Measurements from ENCODE around the gene IL10RA. TPM values are rescaled to one million over a fixed set of nuclear protein-coding genes. Genes with fewer than 3 reads are reported as not detected.

IL10RA gene
- total and polyA plus RNA-seq, 2 of the 4 experiments (the other 2 are of a cell fraction) = 0.12 TPM; not detected in 1

DNA sequence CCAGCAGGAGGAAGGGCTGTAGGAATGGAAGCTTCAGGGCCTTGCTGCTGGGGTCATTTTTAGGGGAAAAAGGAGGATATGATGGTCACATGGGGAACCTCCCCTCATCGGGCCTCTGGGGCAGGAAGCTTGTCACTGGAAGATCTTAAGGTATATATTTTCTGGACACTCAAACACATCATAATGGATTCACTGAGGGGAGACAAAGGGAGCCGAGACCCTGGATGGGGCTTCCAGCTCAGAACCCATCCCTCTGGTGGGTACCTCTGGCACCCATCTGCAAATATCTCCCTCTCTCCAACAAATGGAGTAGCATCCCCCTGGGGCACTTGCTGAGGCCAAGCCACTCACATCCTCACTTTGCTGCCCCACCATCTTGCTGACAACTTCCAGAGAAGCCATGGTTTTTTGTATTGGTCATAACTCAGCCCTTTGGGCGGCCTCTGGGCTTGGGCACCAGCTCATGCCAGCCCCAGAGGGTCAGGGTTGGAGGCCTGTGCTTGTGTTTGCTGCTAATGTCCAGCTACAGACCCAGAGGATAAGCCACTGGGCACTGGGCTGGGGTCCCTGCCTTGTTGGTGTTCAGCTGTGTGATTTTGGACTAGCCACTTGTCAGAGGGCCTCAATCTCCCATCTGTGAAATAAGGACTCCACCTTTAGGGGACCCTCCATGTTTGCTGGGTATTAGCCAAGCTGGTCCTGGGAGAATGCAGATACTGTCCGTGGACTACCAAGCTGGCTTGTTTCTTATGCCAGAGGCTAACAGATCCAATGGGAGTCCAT lies 14.1 kb downstream of the IL10RA start:
- H3K4me3 ChIP-seq (ENCODE audit: insufficient read depth, low read depth, low read length) = no peak overlapping the region
- H4K5ac ChIP-seq (ENCODE audit: low read depth, low read length) = no peak overlapping the region
- TF ChIP-seq MAZ (IDR thresholded peaks at IDR 0.05; ENCODE audit: borderline replicate concordance, low read depth, low read length) (no peak), USF2 (IDR thresholded peaks at IDR 0.05; ENCODE audit: low read depth, low read length) (no peak), CHD1 (IDR thresholded peaks at IDR 0.05; ENCODE audit: low read depth, low read length) (no peak), RCOR1 (IDR thresholded peaks at IDR 0.05; ENCODE audit: insufficient replicate concordance, low read length) (no peak), MAFK (IDR thresholded peaks at IDR 0.05; ENCODE audit: low read depth, low read length) (no peak), FOS (IDR thresholded peaks at IDR 0.05; ENCODE audit: low read depth, low read length) (no peak), BHLHE40 (IDR thresholded peaks at IDR 0.05; ENCODE audit: low read depth, low read length) (no peak), RAD21 (IDR thresholded peaks at IDR 0.05; ENCODE audit: low read length) (no peak), SMC3 (IDR thresholded peaks at IDR 0.05; ENCODE audit: low read depth, low read length) (no peak), CEBPB (IDR thresholded peaks at IDR 0.05; ENCODE audit: low read depth, low read length) (no peak), NFE2L2 (IDR thresholded peaks at IDR 0.05; ENCODE audit: low read depth, low read length) (no peak), RFX5 (IDR thresholded peaks at IDR 0.05; ENCODE audit: low read depth, low read length) (no peak), POLR2A (IDR thresholded peaks at IDR 0.05; ENCODE audit: low read depth, low read length) (no peak)
- TF ChIP-seq, protein P1, sequence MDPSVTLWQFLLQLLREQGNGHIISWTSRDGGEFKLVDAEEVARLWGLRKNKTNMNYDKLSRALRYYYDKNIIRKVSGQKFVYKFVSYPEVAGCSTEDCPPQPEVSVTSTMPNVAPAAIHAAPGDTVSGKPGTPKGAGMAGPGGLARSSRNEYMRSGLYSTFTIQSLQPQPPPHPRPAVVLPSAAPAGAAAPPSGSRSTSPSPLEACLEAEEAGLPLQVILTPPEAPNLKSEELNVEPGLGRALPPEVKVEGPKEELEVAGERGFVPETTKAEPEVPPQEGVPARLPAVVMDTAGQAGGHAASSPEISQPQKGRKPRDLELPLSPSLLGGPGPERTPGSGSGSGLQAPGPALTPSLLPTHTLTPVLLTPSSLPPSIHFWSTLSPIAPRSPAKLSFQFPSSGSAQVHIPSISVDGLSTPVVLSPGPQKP (IDR thresholded peaks at IDR 0.05; ENCODE audit: borderline replicate concordance, low read depth, low read length) = no peak
- H3K4me1 ChIP-seq (ENCODE audit: control insufficient read depth, insufficient read depth, low read length) = no peaks in the 10 kb centered on the region
- BruUV-seq (replicated peaks) = no TSS peak
- WGBS, 2 experiments (ENCODE audit: extremely low coverage in 2 of 2, insufficient read length in 1 of 2) = 83% methylated on average over 1 of the region's 4 CpGs; no CpG with 5 or more reads in 1 of the 2 experiments
- H2AFZ ChIP-seq (replicated peaks; ENCODE audit: low read length, poor library complexity) = no peak overlapping the region
- H3K9me1 ChIP-seq (ENCODE audit: insufficient read depth, low read length) = no peaks in the 10 kb centered on the region
- H2BK5ac ChIP-seq (ENCODE audit: low read depth, low read length, poor library complexity, severe bottlenecking) = no peak overlapping the region
- no peak overlapping the region for H2BK120ac ChIP-seq (ENCODE audit: low read depth, low read length)
- H3K27me3 ChIP-seq (ENCODE audit: control insufficient read depth, insufficient read depth, low read length) = no peaks in the 10 kb centered on the region
- in situ Hi-C loops (cut with MboI; ENCODE audit: low sequenced_read_pairs) = no loop called here
- H3K27ac ChIP-seq (ENCODE audit: insufficient read depth, low read length) = no peak overlapping the region
- H3K56ac ChIP-seq (ENCODE audit: extremely low read depth, insufficient read depth, low read length) = no peak overlapping the region
- dilution Hi-C loops (cut with HindIII; ENCODE audit: low sequenced_read_pairs, unreplicated experiment) = no loop called here
- no peak overlapping the region for H2BK15ac ChIP-seq (ENCODE audit: low read depth, low read length)
- H3K9me3 ChIP-seq (ENCODE audit: control insufficient read depth, insufficient read depth, low read length) = no peaks in the 10 kb centered on the region
- ChIA-PET CTCF (interaction anchor here (0.9 kb wide), 1 partner anchor 192 kb away, joined by 3 read pairs; no protein-coding TSS in a partner anchor), POLR2A (ENCODE audit: unreplicated experiment) (no interaction called here)
- no peak overlapping the region for H4K91ac ChIP-seq (ENCODE audit: insufficient read depth, low read depth, low read length)
- no peak for DNase-seq
- H3K18ac ChIP-seq (ENCODE audit: low read depth, low read length) = no peak overlapping the region
- H3K79me1 ChIP-seq (ENCODE audit: low read depth in 1 of 2, low read length in 2 of 2) = no peaks in the 10 kb centered on the region
- no peak overlapping the region for H3K23ac ChIP-seq (ENCODE audit: low read depth, low read length)
- H3K14ac ChIP-seq (replicated peaks; ENCODE audit: low read depth, low read length) = no peak overlapping the region
- intact Hi-C loops (cut with micrococcal nuclease) = no loop called here
- H2AK9ac ChIP-seq (replicated peaks; ENCODE audit: low read depth, low read length, poor library complexity) = no peak overlapping the region
- ATAC-seq (ENCODE audit: low read depth) = no peak
- H3K36me3 ChIP-seq (ENCODE audit: control insufficient read depth, insufficient read depth, low read length) = no peaks in the 10 kb centered on the region
- no peak overlapping the region for H3K9ac ChIP-seq (ENCODE audit: low read depth, low read length)
- H4K20me1 ChIP-seq (ENCODE audit: insufficient read depth, low read length) = no peaks in the 10 kb centered on the region
- H4K8ac ChIP-seq (ENCODE audit: low read depth in 2 of 2, low read length in 2 of 2) = no peak overlapping the region
- no peak overlapping the region for H3K4ac ChIP-seq (ENCODE audit: low read depth, low read length)
- H3K4me2 ChIP-seq (ENCODE audit: low read depth, low read length) = no peak overlapping the region
- H2AK5ac ChIP-seq (ENCODE audit: low read depth, low read length) = no peak overlapping the region
- H2BK20ac ChIP-seq (ENCODE audit: low read depth, low read length) = no peak overlapping the region
